ENCODE measurements around the gene DESI1. TPM values are rescaled to one million over a fixed set of nuclear protein-coding genes. Genes with fewer than 3 reads are reported as not detected.

DESI1 gene
- total and polyA plus RNA-seq, 2 of the 13 experiments (the other 11 are each of a cell fraction or from before 2014, with no cell fraction given): 21.6 to 29.2 TPM

DNA sequence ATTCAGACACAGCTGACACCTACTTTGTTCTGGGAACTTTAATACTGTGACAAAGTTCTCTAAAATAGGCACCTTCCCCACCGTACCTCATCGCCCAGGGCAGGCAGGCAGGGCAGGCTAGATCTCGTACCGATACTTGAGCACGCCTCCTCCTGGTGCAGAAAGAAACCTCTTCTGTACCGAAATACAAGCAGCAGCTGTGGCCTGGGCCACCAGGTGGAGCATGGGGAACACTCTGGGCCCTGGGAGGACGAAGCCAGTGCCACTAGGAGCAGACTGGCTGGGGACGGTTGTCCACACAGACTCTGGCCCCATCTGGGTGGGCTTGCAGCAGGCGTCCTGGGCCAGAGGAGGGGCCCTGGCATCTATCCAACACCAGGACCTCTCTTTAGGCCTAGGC is 44.0 kb downstream of the DESI1 start (continued):
- TF ChIP-seq, protein P1, sequence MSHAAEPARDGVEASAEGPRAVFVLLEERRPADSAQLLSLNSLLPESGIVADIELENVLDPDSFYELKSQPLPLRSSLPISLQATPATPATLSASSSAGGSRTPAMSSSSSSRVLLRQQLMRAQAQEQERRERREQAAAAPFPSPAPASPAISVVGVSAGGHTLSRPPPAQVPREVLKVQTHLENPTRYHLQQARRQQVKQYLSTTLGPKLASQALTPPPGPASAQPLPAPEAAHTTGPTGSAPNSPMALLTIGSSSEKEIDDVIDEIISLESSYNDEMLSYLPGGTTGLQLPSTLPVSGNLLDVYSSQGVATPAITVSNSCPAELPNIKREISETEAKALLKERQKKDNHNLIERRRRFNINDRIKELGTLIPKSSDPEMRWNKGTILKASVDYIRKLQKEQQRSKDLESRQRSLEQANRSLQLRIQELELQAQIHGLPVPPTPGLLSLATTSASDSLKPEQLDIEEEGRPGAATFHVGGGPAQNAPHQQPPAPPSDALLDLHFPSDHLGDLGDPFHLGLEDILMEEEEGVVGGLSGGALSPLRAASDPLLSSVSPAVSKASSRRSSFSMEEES (CRISPR knock-in tag; IDR thresholded peaks at IDR 0.05): 0 out of 2 replicates have a peak, but pooled peaks have one; percentile 28
- TF ChIP-seq KDM4B (CRISPR knock-in tag; IDR thresholded peaks at IDR 0.05): 0 out of 2 replicates have a peak, but pooled peaks have one; percentile 42
- TF ChIP-seq, protein P2, sequence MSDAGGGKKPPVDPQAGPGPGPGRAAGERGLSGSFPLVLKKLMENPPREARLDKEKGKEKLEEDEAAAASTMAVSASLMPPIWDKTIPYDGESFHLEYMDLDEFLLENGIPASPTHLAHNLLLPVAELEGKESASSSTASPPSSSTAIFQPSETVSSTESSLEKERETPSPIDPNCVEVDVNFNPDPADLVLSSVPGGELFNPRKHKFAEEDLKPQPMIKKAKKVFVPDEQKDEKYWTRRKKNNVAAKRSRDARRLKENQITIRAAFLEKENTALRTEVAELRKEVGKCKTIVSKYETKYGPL (CRISPR knock-in tag; IDR thresholded peaks at IDR 0.05): no peak
- no peak for TF ChIP-seq NFYC (CRISPR knock-in tag; IDR thresholded peaks at IDR 0.05)
- TF ChIP-seq MATR3 (CRISPR knock-in tag; IDR thresholded peaks at IDR 0.05): no peak
- TF ChIP-seq ZNF563 (CRISPR knock-in tag; IDR thresholded peaks at IDR 0.05): no peak
- TF ChIP-seq TGIF2 (CRISPR knock-in tag; IDR thresholded peaks at IDR 0.05): no peak
- TF ChIP-seq HDAC6 (IDR thresholded peaks at IDR 0.05; ENCODE audit: low read depth, low read length): no peak
- no peak for TF ChIP-seq NFATC3 (CRISPR knock-in tag; IDR thresholded peaks at IDR 0.05)
- no peak for TF ChIP-seq ZNF235 (CRISPR knock-in tag; IDR thresholded peaks at IDR 0.05; ENCODE audit: borderline replicate concordance)
- no peak for TF ChIP-seq ZNF713 (CRISPR knock-in tag; IDR thresholded peaks at IDR 0.05)
- TF ChIP-seq, protein P3, sequence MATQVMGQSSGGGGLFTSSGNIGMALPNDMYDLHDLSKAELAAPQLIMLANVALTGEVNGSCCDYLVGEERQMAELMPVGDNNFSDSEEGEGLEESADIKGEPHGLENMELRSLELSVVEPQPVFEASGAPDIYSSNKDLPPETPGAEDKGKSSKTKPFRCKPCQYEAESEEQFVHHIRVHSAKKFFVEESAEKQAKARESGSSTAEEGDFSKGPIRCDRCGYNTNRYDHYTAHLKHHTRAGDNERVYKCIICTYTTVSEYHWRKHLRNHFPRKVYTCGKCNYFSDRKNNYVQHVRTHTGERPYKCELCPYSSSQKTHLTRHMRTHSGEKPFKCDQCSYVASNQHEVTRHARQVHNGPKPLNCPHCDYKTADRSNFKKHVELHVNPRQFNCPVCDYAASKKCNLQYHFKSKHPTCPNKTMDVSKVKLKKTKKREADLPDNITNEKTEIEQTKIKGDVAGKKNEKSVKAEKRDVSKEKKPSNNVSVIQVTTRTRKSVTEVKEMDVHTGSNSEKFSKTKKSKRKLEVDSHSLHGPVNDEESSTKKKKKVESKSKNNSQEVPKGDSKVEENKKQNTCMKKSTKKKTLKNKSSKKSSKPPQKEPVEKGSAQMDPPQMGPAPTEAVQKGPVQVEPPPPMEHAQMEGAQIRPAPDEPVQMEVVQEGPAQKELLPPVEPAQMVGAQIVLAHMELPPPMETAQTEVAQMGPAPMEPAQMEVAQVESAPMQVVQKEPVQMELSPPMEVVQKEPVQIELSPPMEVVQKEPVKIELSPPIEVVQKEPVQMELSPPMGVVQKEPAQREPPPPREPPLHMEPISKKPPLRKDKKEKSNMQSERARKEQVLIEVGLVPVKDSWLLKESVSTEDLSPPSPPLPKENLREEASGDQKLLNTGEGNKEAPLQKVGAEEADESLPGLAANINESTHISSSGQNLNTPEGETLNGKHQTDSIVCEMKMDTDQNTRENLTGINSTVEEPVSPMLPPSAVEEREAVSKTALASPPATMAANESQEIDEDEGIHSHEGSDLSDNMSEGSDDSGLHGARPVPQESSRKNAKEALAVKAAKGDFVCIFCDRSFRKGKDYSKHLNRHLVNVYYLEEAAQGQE (IDR thresholded peaks at IDR 0.05; ENCODE audit: borderline replicate concordance in 1 of 2, low read depth in 1 of 2, low read length in 2 of 2): no peak
- TF ChIP-seq, protein P4, sequence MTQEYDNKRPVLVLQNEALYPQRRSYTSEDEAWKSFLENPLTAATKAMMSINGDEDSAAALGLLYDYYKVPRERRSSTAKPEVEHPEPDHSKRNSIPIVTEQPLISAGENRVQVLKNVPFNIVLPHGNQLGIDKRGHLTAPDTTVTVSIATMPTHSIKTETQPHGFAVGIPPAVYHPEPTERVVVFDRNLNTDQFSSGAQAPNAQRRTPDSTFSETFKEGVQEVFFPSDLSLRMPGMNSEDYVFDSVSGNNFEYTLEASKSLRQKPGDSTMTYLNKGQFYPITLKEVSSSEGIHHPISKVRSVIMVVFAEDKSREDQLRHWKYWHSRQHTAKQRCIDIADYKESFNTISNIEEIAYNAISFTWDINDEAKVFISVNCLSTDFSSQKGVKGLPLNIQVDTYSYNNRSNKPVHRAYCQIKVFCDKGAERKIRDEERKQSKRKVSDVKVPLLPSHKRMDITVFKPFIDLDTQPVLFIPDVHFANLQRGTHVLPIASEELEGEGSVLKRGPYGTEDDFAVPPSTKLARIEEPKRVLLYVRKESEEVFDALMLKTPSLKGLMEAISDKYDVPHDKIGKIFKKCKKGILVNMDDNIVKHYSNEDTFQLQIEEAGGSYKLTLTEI (CRISPR knock-in tag; conservative IDR thresholded peaks at IDR 0.05): no peak
- TF ChIP-seq FOXK1 (CRISPR knock-in tag; IDR thresholded peaks at IDR 0.05; ENCODE audit: borderline replicate concordance, low read depth): 0 out of 2 replicates have a peak, but pooled peaks have one; percentile 31
- TF ChIP-seq, protein P5, sequence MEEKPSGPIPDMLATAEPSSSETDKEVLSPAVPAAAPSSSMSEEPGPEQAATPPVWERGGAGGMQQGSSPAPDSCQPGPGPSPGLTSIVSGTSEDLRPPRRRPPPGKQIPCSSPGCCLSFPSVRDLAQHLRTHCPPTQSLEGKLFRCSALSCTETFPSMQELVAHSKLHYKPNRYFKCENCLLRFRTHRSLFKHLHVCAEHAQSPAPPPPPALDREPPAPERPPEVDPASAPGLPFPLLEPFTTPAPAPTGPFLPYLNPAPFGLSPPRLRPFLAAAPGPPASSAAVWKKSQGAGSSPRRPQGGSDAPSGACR (CRISPR knock-in tag; IDR thresholded peaks at IDR 0.05): no peak
- no peak for TF ChIP-seq MAFK (conservative IDR thresholded peaks at IDR 0.05 in 1 of 2, IDR thresholded peaks at IDR 0.05 in 1 of 2; ENCODE audit: low read length in 2 of 2)
- TF ChIP-seq RELA (CRISPR knock-in tag; IDR thresholded peaks at IDR 0.05): no peak
- TF ChIP-seq ZNF441 (CRISPR knock-in tag; IDR thresholded peaks at IDR 0.05; ENCODE audit: borderline replicate concordance): no peak
- TF ChIP-seq, protein P6, sequence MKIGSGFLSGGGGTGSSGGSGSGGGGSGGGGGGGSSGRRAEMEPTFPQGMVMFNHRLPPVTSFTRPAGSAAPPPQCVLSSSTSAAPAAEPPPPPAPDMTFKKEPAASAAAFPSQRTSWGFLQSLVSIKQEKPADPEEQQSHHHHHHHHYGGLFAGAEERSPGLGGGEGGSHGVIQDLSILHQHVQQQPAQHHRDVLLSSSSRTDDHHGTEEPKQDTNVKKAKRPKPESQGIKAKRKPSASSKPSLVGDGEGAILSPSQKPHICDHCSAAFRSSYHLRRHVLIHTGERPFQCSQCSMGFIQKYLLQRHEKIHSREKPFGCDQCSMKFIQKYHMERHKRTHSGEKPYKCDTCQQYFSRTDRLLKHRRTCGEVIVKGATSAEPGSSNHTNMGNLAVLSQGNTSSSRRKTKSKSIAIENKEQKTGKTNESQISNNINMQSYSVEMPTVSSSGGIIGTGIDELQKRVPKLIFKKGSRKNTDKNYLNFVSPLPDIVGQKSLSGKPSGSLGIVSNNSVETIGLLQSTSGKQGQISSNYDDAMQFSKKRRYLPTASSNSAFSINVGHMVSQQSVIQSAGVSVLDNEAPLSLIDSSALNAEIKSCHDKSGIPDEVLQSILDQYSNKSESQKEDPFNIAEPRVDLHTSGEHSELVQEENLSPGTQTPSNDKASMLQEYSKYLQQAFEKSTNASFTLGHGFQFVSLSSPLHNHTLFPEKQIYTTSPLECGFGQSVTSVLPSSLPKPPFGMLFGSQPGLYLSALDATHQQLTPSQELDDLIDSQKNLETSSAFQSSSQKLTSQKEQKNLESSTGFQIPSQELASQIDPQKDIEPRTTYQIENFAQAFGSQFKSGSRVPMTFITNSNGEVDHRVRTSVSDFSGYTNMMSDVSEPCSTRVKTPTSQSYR (CRISPR knock-in tag; IDR thresholded peaks at IDR 0.05; ENCODE audit: borderline replicate concordance): no peak

Data from HepG2 (cell line).